NCI-H2029 (cell line): Measurements from ENCODE around the gene PRR14L.
"Not testable (repeated sequence)": the region's sequence is repeated elsewhere in the genome, so short reads cannot be mapped to it uniquely, and the experiment has no call there.

ENCODE experiments used
- DNase-seq: peaks from one replicate; lab custom pipeline; 2025; lab: John Stamatoyannopoulos, UW

Gene PRR14L

GRCh38 chr22:31749636-31750364 is at the start of gene PRR14L:
TSS of gene PRR14L (minus strand) at chr22:31750132. CDS start at chr22:31738860, 11,272 bp downstream.
- DNase-seq = peak; percentile 93

GRCh38 chr22:31799358-31799757 is 49.4 kb upstream of the PRR14L start:
- DNase-seq = not testable (repeated sequence)

- no peak for DNase-seq
Observed at GRCh38 chr22:31790240-31790639, 40.3 kb upstream of the PRR14L start.

- DNase-seq = no peak
Observed at GRCh38 chr22:31789803-31790202, 39.9 kb upstream of the PRR14L start.

- no peak for DNase-seq
Observed at GRCh38 chr22:31776231-31776630, 26.3 kb upstream of the PRR14L start.

GRCh38 chr22:31773416-31773815 is 23.5 kb upstream of the PRR14L start:
- DNase-seq = no peak

GRCh38 chr22:31768422-31769059 is 18.6 kb upstream of the PRR14L start:
- DNase-seq = no peak

- DNase-seq = no peak
Observed at GRCh38 chr22:31764785-31765184, 14.9 kb upstream of the PRR14L start.

- DNase-seq = not testable (repeated sequence)
Observed at GRCh38 chr22:31758860-31759259, 8.9 kb upstream of the PRR14L start.

GRCh38 chr22:31757265-31757664 is 7.3 kb upstream of the PRR14L start:
- DNase-seq = no peak

- DNase-seq = no peak
Observed at GRCh38 chr22:31754813-31755212, 4.9 kb upstream of the PRR14L start.

GRCh38 chr22:31753634-31754501 is 3.9 kb upstream of the PRR14L start, which contains the start of gene DEPDC5:
TSS of gene DEPDC5 (plus strand) at chr22:31754019. CDS start at chr22:31754922, 903 bp downstream.
- peak; percentile 93 for DNase-seq

GRCh38 chr22:31753005-31753633 is 3.2 kb upstream of the PRR14L start:
- DNase-seq = peak; percentile 63

- DNase-seq = no peak
Observed at GRCh38 chr22:31752096-31752847, 2.3 kb upstream of the PRR14L start.

GRCh38 chr22:31750365-31751284 is 693 bp upstream of the PRR14L start:
- no peak for DNase-seq

GRCh38 chr22:31748490-31748889 is 1.4 kb downstream of the PRR14L start:
- no peak for DNase-seq

GRCh38 chr22:31747441-31747840 is 2.5 kb downstream of the PRR14L start:
- DNase-seq = no peak

- DNase-seq = no peak
Observed at GRCh38 chr22:31743871-31744270, 6.1 kb downstream of the PRR14L start.

- DNase-seq = no peak
Observed at GRCh38 chr22:31742682-31743081, 7.2 kb downstream of the PRR14L start.

GRCh38 chr22:31742115-31742514 is 7.8 kb downstream of the PRR14L start:
- no peak for DNase-seq
